IMR-90 (cell line): ENCODE results near the gene KDM1B. TPM values are rescaled to one million over a fixed set of nuclear protein-coding genes. Genes with fewer than 3 reads are reported as not detected.

ENCODE experiments used
- ATAC-seq: fragments of 200-7000 bp; cut with Tn5 transposase; 2 replicates; pipeline ENCODE4 v1.9.1; 2020; ENCODE audit warnings: low read depth, mild to moderate bottlenecking, moderate library complexity
- BruUV-seq: library from RNA; stranded (reverse); fragments of 400-500 nt; replicated peaks from 2 replicates; lab custom pipeline; 2021; lab: Mats Ljungman, UMichigan
- CTCF ChIA-PET: fragments of 300-600 bp; formaldehyde crosslinking; extraction: SDS; loops from one replicate; lab custom pipeline; 2021; ENCODE audit warnings: antibody characterized with exemption; lab: Yijun Ruan, JAX
- POLR2A ChIA-PET: fragments of 300-600 bp; sonication (Branson Sonifier 250); formaldehyde crosslinking; loops from one replicate; lab custom pipeline; 2022; ENCODE audit warnings: antibody characterized with exemption; ENCODE audit not compliant: unreplicated experiment; lab: Charles Lee
- DNase-seq: peaks from one replicate; pipeline ENCODE4 v3.0.0; 2013
- H2AFZ ChIP-seq: replicated peaks from 2 replicates; pipeline ENCODE3; 2013; ENCODE audit warnings: low read length, mild to moderate bottlenecking; ENCODE audit not compliant: poor library complexity
- H2AK5ac ChIP-seq: 2 replicates; pipeline ENCODE4 v1.6.1; 2013; ENCODE audit warnings: low read depth, low read length, inconsistent platforms
- H2AK9ac ChIP-seq: replicated peaks from 2 replicates; pipeline ENCODE3; 2013; ENCODE audit warnings: mild to moderate bottlenecking, low read depth, low read length, moderate library complexity; ENCODE audit not compliant: poor library complexity
- H2BK120ac ChIP-seq: 2 replicates; pipeline ENCODE4 v1.6.1; 2013; ENCODE audit warnings: low read depth, low read length, inconsistent platforms
- H2BK15ac ChIP-seq: 3 replicates; pipeline ENCODE4 v1.6.1; 2013; ENCODE audit warnings: low read depth, low read length, inconsistent platforms
- H2BK20ac ChIP-seq: 2 replicates; pipeline ENCODE4 v1.6.1; 2013; ENCODE audit warnings: low read depth, mild to moderate bottlenecking, inconsistent platforms, low read length, moderate library complexity
- H2BK5ac ChIP-seq: 2 replicates; pipeline ENCODE4 v1.6.1; 2013; ENCODE audit warnings: mild to moderate bottlenecking, low read depth, low read length, inconsistent platforms; ENCODE audit not compliant: poor library complexity, severe bottlenecking
- H3K14ac ChIP-seq: replicated peaks from 2 replicates; pipeline ENCODE4 v1.6.1; 2013; ENCODE audit warnings: low read depth, low read length, inconsistent platforms
- H3K18ac ChIP-seq: 2 replicates; pipeline ENCODE4 v1.6.1; 2013; ENCODE audit warnings: low read depth, low read length, control low read depth
- H3K23ac ChIP-seq: 2 replicates; pipeline ENCODE4 v1.6.1; 2013; ENCODE audit warnings: low read depth, low read length, inconsistent platforms
- H3K27ac ChIP-seq: 2 replicates; pipeline ENCODE4 v1.5.1; 2013; ENCODE audit warnings: mild to moderate bottlenecking, control low read depth, low read length; ENCODE audit not compliant: insufficient read depth
- H3K27me3 ChIP-seq: 2 replicates; pipeline ENCODE4 v1.6.1; 2013; ENCODE audit warnings: low read length; ENCODE audit not compliant: control insufficient read depth, insufficient read depth
- H3K36me3 ChIP-seq: 2 replicates; pipeline ENCODE4 v1.6.1; 2013; ENCODE audit warnings: low read length, mixed read lengths; ENCODE audit not compliant: control insufficient read depth, insufficient read depth
- H3K4ac ChIP-seq: 2 replicates; pipeline ENCODE4 v1.6.1; 2013; ENCODE audit warnings: low read depth, low read length, inconsistent platforms
- H3K4me1 ChIP-seq: 2 replicates; pipeline ENCODE4 v1.6.1; 2013; ENCODE audit warnings: low read length, mixed read lengths; ENCODE audit not compliant: control insufficient read depth, insufficient read depth
- H3K4me2 ChIP-seq: 2 replicates; pipeline ENCODE4 v1.6.1; 2013; ENCODE audit warnings: low read depth, mild to moderate bottlenecking, control low read depth, low read length, moderate library complexity
- H3K4me3 ChIP-seq: 2 replicates; pipeline ENCODE4 v1.5.1; 2013; ENCODE audit warnings: low read depth, mild to moderate bottlenecking, control low read depth, low read length, moderate library complexity; ENCODE audit not compliant: insufficient read depth
- H3K56ac ChIP-seq: 2 replicates; pipeline ENCODE4 v1.6.1; 2013; ENCODE audit warnings: low read length, inconsistent platforms; ENCODE audit not compliant: insufficient read depth; ENCODE audit errors: extremely low read depth
- H3K79me1 ChIP-seq, 2 experiments: 2 replicates each; pipeline ENCODE4 v1.6.1; 2013; ENCODE audit warnings: low read length in 2 of 2, inconsistent platforms in 1 of 2, low read depth in 1 of 2
- H3K9ac ChIP-seq: 2 replicates; pipeline ENCODE4 v1.6.1; 2013; ENCODE audit warnings: low read depth, low read length, control low read depth
- H3K9me1 ChIP-seq: 2 replicates; pipeline ENCODE4 v1.6.1; 2013; ENCODE audit warnings: low read length, inconsistent platforms; ENCODE audit not compliant: insufficient read depth
- H3K9me3 ChIP-seq: 2 replicates; pipeline ENCODE4 v1.6.1; 2013; ENCODE audit warnings: low read length; ENCODE audit not compliant: control insufficient read depth, insufficient read depth
- H4K20me1 ChIP-seq: 2 replicates; pipeline ENCODE4 v1.6.1; 2013; ENCODE audit warnings: low read length, inconsistent platforms; ENCODE audit not compliant: insufficient read depth
- H4K5ac ChIP-seq: 2 replicates; pipeline ENCODE4 v1.6.1; 2013; ENCODE audit warnings: mild to moderate bottlenecking, low read depth, low read length, control low read depth
- H4K8ac ChIP-seq, 2 experiments: 2 replicates each; pipeline ENCODE4 v1.6.1; 2013; ENCODE audit warnings: low read depth in 2 of 2, low read length in 2 of 2, control low read depth in 1 of 2, inconsistent platforms in 1 of 2
- H4K91ac ChIP-seq: 2 replicates; pipeline ENCODE4 v1.6.1; 2013; ENCODE audit warnings: low read depth, low read length, inconsistent platforms; ENCODE audit not compliant: insufficient read depth
- FOS ChIP-seq: fragments of 150-350 bp; IDR thresholded peaks from 2 replicates; pipeline ENCODE4 v1.6.1; 2016; ENCODE audit warnings: low read depth, low read length
- NFE2L2 ChIP-seq: fragments of 150-350 bp; IDR thresholded peaks from 2 replicates; pipeline ENCODE4 v1.6.1; 2016; ENCODE audit warnings: low read depth, mild to moderate bottlenecking, low read length
- WGBS, 2 experiments: methylation state at CpG; one replicate each; pipeline versions ENCODE4 v1.1.5 to v1.1.7; 2013; ENCODE audit warnings: missing lambda C conversion rate in 2 of 2; ENCODE audit not compliant: insufficient read length in 1 of 2; ENCODE audit errors: extremely low coverage in 2 of 2; 5-methylcytosine and 5-hydroxymethylcytosine counted together
- dilution Hi-C: fragments of 300-500 bp; cut with HindIII; formaldehyde crosslinking; loops from one replicate; pipeline ENCODE4 v1.14.3; 2018; ENCODE audit warnings: low sequenced_read_pairs; ENCODE audit not compliant: unreplicated experiment
- in situ Hi-C: fragments of 300-500 bp; cut with MboI; formaldehyde crosslinking; loops from 3 replicates; pipeline ENCODE4 v1.14.3; 2019; ENCODE audit warnings: low sequenced_read_pairs, inconsistent platforms, mixed read lengths
- intact Hi-C: fragments of 100-400 bp; cut with micrococcal nuclease; formaldehyde crosslinking; loops from 2 replicates; pipeline ENCODE4 v1.10.0; 2022
- polyA plus RNA-seq, 3 experiments: library from polyadenylated mRNA; depleted of rRNA; stranded (reverse); fragments of >200 nt; gene quantifications; 2 replicates each; pipeline ENCODE4 v1.2.3, GENCODE V29; 2012; ENCODE audit warnings: low replicate concordance in 1 of 3
- total RNA-seq: library from RNA; depleted of rRNA; stranded (reverse); fragments of >200 nt; gene quantifications from 2 replicates; pipeline ENCODE4 v1.2.3, GENCODE V29; 2012

KDM1B gene
- total and polyA plus RNA-seq, 2 of the 4 experiments (the other 2 are of a cell fraction), result 13.2 to 16.7 TPM

DNA sequence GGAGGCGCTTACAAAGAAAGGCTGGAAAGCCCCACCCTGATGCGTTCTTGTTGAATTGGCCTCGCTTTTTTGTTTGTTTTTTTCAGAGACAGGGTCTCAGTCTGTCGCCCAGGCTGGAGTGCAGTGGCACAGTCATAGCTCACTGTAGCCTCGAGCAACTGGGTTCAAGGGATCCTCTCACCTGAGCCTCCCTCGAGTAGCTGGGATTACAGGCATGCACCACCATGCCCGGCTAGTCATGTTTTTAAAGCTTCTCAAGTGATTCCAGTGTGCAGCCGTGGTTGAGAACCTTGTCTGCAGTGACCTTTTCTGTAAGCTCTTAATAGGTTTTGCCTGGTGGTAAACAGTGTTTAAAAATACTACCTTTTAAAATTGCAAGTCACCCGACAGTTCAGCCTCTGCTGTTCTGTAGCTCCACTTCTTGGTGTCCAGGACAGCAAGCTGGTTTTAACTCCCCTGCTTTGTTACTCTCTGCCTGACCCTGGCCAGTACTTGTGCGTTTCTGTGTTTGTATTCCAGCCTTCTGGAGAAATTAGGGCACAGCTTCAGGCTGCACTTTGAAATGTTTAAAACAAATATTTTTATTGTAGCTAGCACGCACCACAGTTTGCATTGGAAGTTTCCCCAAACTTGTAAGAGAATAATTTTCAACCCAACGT is 54.4 kb downstream of the KDM1B start:
- Histone ChIP-seq H4K5ac (no peak overlapping the region), H3K4me3 (no peak overlapping the region), H3K27me3 (no peaks in the 10 kb centered on the region), H3K9me1 (0 out of 2 replicates have a peak, but pooled peaks cover 4% of the 10 kb centered on the region), H3K18ac (no peak overlapping the region), H3K9me3 (no peaks in the 10 kb centered on the region), H3K27ac (no peak overlapping the region; the same call in 1 of the 2 replicates), H2BK20ac (no peak overlapping the region), H2AFZ (no peak overlapping the region), H3K14ac (no peak overlapping the region), H4K20me1 (no peaks in the 10 kb centered on the region), H3K56ac (no peak overlapping the region), H3K9ac (no peak overlapping the region), H2AK5ac (no peak overlapping the region), H2BK120ac (no peak overlapping the region), H4K8ac (no peak overlapping the region), H2AK9ac (no peak overlapping the region), H2BK15ac (no peak overlapping the region), H3K79me1 (no peaks in the 10 kb centered on the region), H3K36me3 (no peaks in the 10 kb centered on the region), H3K23ac (no peak overlapping the region), H3K4me2 (no peak overlapping the region; the same call in 1 of the 2 replicates), H2BK5ac (no peak overlapping the region), H4K91ac (no peak overlapping the region), H3K4ac (no peak overlapping the region), H3K4me1 (peaks cover 10% of the 10 kb centered on the region)
- 83% methylated on average over 6 of the region's 12 CpGs; no CpG with 5 or more reads in 1 of the 2 experiments for WGBS, 2 experiments
- dilution Hi-C loops (no loop called here), intact Hi-C loops (no loop called here), in situ Hi-C loops (no loop called here)
- ATAC-seq (peak; percentile 74), DNase-seq (no peak)
- ChIA-PET CTCF (interaction anchor here (0.6 kb wide), 2 partner anchors 19 to 167 kb away, joined by 3 to 7 read pairs; no protein-coding TSS in a partner anchor), POLR2A (interaction anchor here (0.5 kb wide), 1 partner anchor 28 kb away, joined by 4 read pairs; no protein-coding TSS in a partner anchor)
- TF ChIP-seq NFE2L2 (peak; percentile 31; the same call in 1 of the 2 replicates), FOS (no peak)
- no TSS peak for BruUV-seq
